SK-N-SH (cell line): Measurements from ENCODE around the gene MATK.

ENCODE experiments used
- EZH2phosphoT487 ChIP-seq: fragments of 200-600 bp; sonication (generic); IDR thresholded peaks from 2 replicates; pipeline ENCODE4 v1.6.1; 2017; ENCODE audit warnings: low read depth, mixed run types, mild to moderate bottlenecking, antibody characterized with exemption, moderate library complexity, borderline replicate concordance
- MAX ChIP-seq: IDR thresholded peaks from 2 replicates; pipeline ENCODE4 v1.4.0; 2012; ENCODE audit warnings: low read depth
- MXI1 ChIP-seq: IDR thresholded peaks from 2 replicates; pipeline ENCODE4 v1.6.1; 2012; ENCODE audit warnings: mild to moderate bottlenecking, low read depth, low read length, improper control_type of control experiment
- NFIC ChIP-seq: IDR thresholded peaks from 2 replicates; pipeline ENCODE4 v1.4.0; 2012; ENCODE audit warnings: borderline replicate concordance
- TCF12 ChIP-seq: IDR thresholded peaks from 2 replicates; pipeline ENCODE4 v1.4.0; 2012
- USF2 ChIP-seq: fragments of 150-350 bp; IDR thresholded peaks from 2 replicates; pipeline ENCODE4 v1.6.1; 2017; ENCODE audit warnings: antibody characterized with exemption, low read length, low read depth, borderline replicate concordance
- TF ChIP-seq, protein P1 (sequence below): fragments of 200-600 bp; sonication (generic); IDR thresholded peaks from 2 replicates; pipeline ENCODE4 v1.6.1; 2017; ENCODE audit warnings: antibody characterized with exemption, mild to moderate bottlenecking, moderate library complexity

- TF ChIP-seq, protein P1, sequence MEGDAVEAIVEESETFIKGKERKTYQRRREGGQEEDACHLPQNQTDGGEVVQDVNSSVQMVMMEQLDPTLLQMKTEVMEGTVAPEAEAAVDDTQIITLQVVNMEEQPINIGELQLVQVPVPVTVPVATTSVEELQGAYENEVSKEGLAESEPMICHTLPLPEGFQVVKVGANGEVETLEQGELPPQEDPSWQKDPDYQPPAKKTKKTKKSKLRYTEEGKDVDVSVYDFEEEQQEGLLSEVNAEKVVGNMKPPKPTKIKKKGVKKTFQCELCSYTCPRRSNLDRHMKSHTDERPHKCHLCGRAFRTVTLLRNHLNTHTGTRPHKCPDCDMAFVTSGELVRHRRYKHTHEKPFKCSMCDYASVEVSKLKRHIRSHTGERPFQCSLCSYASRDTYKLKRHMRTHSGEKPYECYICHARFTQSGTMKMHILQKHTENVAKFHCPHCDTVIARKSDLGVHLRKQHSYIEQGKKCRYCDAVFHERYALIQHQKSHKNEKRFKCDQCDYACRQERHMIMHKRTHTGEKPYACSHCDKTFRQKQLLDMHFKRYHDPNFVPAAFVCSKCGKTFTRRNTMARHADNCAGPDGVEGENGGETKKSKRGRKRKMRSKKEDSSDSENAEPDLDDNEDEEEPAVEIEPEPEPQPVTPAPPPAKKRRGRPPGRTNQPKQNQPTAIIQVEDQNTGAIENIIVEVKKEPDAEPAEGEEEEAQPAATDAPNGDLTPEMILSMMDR = no peak
- no peak for TF ChIP-seq TCF12
- no peak for TF ChIP-seq MAX
- no peak for TF ChIP-seq EZH2phosphoT487
- TF ChIP-seq MXI1 = no peak
- no peak for TF ChIP-seq NFIC
- TF ChIP-seq USF2 = no peak
Measured at GRCh38 chr19:3737487-3738205, 48.5 kb downstream of the MATK start.
